NCI-H1092 (cell line): ENCODE measurements around the gene ACTL8.

Experiments used
- DNase-seq: peaks from one replicate; lab custom pipeline; 2025; lab: John Stamatoyannopoulos, UW

Gene ACTL8

DNA sequence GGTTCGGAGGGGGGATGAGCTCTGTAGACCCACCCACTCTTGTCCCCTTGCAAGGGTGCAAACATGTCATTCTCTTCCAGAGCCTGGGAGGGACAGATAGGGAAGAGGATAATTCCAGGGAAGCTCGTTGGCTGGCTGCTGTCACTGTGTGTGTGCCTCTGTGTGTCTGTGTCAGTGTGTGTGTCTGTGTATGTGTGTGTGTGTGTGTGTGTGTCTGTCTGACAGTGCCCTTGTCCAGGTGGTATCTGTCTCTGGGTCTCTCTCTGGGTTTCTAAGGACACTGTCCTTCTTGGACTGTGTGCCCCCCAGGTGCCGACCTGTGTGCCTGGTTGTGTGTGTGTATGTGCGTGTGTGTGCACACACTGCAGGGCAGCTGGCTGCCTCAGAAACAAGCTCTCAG is 90.5 kb downstream of the ACTL8 start:
- no peak for DNase-seq

DNA sequence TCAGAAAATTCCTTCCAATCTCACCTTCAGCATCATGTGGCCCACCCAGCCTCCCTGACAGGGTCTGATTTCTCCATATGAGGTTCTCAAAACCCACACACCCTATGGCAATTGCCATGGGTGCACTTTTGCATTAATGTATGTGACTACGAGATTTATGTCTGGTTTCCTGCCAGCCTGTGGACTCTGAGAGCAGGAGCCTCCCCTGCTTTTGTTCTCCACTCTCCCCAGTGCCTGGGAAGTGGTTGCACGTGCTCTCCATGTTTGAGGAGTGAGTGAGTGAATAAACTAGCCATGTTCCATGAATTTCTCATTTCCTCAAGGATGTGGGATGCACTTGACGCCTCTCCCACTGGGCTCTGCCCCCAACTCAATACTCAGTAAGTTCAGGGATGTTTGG is 91.2 kb downstream of the ACTL8 start:
- no peak for DNase-seq

DNA sequence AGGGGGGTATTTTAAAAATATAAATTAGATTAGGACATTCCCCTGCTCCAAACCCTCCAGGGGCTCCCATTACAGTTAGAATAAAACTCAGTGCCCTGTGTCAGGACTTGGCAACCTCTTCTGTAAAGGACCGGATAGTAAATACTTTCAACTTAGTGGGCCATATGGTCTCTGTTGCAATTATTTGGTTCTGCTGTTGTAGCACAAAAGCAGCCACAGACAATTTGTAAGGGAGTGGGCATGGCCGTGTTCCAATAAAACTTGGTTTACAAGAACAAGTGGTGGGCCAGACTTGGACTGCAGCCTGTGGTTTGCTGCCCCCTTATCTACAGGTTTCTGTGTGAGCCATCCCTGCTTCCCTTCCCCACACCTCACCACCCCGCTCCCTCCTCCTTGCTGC is 92.0 kb downstream of the ACTL8 start:
- no peak for DNase-seq

DNA sequence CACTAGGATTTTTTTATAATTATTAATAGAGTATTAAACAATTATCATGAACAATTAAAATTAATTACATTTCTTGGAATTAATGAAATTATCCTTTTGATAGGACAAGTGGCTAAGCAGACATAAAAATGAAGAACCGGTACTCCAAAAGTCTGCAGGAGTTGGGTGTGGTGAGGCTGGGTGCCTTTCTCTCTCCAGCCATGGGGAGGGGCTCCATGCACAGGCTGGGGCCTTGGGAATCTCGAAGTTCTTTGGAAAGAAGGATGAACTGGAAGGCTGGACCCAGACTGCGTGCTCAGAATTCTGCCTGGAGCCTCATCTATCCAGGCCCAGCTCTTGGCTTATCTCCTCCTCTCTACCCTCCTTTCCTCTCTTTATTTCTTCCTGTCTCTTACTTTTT is 94.1 kb downstream of the ACTL8 start:
- DNase-seq, result no peak

DNA sequence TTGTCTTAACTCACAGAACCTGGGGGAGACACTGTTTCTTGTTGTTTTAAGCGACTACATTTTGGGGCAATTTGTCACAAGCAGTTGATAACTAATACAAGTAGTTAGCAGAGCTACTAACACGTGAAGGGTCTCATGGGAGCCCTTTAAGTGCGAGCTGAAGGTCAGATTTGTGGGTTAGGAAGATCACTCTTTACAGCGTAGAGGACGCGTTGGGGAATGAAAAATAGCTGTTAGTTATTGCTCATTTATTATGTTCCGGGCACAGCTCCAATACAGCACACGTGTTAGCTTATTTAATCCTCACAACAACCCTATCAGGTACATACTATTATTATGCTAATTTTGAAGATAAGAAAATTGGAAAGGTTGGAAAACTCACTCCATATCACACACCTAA is 95.9 kb downstream of the ACTL8 start:
- DNase-seq, result no peak

DNA sequence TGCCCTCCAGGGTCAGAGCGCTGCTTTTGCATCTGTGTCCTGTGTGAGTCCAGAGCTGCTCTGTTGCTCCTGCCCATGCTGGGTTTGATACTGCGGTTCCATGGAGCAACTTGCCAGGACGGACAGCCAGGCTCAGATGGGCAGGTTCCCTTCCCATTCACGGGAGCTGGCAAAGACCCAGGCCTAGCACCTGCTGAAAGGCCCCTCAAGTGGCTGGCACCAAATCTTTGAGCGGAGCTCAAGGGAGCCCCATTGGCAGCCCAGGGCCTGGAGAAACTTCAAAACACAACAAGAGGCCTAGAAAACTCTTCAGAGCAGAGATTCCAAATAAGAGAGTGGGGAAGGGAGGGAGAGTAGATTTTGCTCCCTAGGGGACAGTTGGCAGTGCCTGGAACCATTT is 97.2 kb downstream of the ACTL8 start:
- DNase-seq, result peak; percentile 60

DNA sequence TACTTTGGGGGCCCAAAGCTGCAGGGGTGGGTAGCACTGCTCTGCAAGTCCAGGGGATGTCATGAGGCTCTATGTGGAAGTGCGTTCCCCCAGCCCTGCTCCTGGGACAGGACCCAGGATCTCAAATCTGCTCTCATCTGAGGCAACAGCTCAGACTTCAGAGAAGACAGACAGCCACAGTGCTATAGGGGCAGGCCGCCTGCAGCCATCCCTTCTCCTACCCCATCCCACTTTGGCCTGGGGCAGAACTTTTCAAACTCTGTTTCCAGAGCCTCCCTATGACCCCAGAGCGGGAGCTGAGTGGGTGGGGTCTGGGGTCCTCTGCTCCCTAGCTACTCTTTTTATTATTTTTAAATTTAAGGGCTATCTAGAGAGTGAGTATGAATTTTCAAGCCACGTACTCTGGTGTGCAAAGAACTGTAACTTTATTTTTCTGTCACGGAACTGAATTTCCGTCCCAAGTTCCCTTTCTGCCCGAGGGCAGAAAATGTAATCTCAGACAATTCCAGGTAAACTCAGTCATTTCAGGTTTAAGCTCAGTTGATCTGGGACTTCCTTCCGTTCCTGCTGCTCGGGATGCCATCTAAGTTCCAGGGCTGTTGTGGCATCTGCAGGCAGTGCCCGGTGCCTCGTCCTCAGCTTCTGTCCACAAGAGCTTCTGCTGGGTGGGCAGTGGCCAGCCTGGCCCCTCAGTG is 98.3 kb downstream of the ACTL8 start:
- DNase-seq, result no peak

DNA sequence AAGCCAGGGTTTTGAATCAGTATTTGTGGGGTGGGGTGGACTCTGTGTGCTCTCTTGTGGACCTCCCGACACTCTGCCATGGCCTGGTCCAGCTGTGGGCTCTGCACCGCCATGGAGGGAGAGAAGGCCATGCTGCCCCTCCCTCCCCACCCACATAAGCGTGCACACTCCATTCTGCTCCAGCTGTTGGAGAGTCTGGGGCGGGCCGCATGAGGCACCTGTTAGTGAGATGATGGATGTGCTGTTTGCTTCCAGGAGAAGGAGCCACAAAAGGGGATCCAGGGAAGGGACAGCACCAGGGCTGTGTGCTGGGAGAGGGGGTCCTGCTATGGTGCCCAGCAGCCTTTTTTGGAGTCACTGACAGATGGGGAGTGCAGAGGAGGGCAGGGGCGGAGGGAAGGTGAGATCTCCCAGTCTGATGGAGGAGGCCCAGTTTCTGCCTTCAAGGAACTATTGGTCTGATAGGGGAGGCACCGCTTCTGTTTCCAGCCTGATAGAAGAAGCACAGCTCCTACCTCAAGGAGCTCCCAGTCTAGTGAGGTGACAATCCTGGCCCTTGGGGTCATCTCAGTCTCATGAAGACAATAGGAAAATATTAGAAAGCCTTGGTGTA is 101.5 kb downstream of the ACTL8 start:
- DNase-seq, result no peak

DNA sequence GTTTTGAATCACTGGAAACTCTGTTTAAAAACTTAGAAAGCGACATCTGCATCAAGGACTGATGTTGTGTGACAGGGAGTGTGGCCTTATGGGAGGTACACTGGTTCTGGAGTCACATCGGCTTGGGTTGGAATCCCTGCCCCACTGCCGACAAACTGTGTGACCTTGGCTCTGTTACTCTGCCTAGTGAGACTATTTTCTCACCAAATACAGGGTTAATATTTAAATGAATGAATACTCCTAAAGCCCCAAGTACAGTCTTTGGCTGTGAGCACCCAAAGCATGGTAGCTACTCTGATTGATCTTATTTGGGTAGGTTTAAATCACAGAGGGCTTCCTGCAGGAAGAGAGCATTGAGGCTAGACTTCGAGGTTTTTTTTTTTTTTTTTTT is 102.0 kb downstream of the ACTL8 start:
- no peak for DNase-seq

DNA sequence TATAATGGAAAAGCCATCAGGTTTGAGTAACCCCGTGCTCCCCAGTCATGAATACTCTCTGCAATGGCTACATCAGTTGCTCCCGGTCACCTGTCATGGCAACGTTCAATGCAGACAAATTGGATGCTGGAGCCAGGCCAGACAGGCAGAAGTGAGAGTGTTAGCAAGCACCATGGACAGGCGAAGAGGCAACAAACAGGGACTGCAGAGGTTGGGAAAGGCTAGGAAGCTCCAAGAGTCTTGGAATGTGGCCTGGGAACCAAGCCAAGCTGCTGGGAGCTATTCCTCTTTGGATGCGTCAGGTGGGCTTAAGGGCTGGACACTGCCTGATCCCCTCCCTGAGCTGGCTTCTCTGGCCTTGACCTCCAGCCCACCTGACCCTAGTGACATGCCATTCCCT is 102.9 kb downstream of the ACTL8 start:
- DNase-seq, result peak; percentile 33

DNA sequence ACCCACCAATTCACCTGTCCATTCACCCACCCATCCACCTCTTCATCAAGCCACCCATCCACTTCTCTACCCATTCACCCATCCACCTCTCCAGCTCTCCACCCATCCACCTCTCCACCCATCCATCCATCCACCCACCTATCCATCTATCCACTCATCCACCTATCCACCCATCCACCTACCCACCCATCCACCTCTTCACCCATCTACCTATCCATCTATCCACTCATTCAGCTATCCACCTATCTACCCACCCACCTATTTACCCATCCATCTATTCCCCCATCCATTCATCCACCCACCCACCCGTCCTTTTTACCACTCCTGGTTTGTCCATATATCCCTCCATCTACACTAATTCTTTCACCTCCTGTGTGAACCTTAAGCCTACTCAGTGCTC is 105.7 kb downstream of the ACTL8 start:
- DNase-seq, result no peak

DNA sequence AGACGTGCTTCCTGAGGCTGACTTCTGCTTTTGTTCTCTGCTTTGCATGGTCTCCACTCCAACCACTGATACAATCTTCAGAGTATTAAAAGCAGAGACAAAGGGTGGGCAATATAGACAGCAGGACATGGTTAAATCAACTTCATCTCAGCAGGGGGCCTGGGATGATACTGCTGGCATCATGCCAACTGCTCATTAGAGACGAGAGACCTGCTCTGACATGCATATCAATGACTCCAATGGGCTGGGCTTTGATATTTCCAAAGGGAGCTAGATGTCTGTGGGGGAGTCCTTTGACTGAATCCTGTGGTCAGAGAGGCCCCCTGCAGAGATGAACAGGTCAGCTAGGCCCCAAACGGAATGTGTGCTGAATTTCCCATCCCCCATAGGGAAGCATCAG is 106.6 kb downstream of the ACTL8 start:
- DNase-seq, result no peak

DNA sequence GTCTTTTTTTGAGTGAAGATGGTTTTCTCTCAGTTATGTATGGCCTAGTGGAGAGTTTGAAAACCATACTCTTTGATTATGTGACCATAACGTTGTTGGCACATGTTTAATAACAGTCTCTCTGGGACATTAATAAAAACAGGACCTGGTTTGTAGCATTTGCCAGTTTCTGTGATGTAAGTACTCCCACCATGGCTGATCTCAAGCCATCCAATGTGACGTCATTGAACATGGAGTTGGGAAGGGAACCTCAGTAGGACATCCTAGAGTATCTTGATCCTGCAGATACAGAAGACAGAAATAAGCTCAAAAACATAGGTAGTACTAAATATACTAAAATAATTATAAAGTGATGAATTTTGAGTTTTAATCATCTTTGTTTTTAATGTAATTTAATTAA is 107.0 kb downstream of the ACTL8 start:
- no peak for DNase-seq

DNA sequence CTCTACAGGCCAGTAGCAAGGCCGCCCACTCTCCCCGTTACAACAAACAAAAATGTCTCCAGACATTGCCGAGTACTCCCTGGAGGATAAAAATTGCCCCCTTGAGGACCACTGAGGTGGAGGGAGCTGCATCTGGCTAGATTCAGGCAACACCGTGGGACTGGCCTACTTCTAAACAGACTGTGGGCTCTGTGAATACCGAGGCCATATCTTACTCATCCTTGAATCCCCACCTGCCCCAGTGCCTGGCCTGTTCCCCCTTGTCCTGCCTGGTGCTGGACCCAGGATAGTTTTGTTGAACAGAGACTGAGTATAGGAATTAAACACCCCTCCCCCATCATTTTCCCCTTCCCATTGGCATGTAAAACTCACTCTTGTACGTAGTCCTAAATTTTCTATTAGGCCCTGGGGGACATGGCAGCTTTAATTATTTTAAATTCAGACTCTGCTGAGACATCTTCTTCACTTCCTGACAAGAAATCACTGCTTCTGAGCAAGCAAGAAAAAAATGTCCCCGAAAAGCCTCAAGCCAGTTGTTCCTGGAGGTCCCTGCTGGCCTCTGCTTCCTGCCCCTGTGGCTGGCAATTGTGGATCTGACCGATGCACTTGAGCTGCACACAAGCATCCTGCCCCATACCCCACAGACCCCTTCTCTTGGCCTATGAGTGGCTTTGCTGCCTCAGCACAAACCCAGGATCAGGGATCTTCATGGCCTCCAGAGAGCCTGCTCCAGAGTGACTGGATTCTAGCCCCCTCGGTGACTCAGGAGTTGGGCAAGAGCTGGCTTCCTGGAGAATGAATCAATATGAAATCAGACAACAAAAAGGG is 111.0 kb downstream of the ACTL8 start:
- no peak for DNase-seq

DNA sequence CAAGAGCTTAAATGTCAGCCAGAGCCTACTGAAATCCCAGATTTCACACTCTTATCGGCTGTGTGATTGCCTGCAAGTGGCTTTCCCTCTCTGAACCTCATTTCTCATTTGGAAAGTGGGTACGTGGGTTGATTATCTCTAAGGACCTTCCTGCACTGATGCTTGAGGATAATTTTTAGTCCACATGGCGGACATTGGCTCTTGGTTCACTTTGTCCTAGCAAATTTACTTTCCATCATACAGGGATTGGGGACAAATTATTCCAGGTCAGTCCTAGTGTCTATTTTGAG is 111.6 kb downstream of the ACTL8 start:
- DNase-seq, result no peak

DNA sequence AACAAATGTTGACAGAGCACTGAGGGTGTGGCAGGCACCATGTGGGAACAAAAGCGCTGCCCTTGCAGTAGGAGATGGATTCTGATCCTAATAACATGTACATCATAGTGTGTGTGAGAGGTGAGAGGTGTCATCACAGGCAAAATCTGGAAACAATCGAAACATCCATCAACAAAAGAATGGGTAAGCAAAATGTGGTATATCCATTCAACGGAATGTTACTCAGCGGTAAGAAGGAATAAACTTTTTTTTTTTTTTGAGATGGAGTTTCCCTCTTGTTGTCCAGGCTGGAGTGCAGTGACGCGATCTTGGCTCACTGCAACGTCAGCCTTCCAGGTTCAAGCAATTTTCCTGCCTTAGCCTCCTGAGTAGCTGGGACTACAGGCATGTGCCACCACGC is 112.3 kb downstream of the ACTL8 start:
- DNase-seq, result no peak

DNA sequence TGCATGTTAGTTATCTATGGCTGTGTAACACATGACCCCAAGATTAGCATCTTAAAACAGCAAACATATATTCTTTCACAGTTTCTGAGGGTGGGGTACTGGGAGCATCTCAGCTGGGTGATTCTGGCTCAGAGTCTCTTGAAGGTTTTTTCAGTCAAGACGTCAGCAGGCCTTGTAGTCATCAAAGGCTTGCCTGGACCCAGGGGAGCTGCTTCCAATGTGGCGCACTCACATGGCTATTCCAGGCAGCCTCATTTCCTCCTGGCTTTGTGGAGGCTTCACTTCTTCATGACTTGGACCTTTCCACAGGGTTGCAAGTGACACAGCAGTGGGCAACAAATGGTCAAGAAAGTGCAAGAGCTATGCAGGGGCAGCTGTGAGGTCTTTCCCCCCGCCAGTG is 114.7 kb downstream of the ACTL8 start:
- no peak for DNase-seq

DNA sequence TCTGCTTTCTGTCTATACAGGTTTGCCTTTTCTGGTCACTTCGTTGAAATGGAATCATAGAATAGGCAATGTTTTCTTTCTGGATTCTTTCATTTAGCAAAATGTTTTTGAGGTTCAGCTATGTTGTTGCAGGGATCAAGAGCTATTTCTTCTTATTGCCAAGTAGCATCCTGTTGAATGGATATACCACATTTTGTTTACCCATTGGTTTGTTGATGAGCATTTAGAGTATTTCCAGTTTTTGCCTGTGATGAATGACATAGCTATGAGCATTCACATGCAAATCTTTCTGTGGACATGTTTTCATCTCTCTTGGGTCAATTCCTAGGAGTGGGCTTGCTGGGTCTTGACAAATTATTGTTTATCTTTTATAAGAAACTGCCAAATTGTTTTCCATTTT is 115.5 kb downstream of the ACTL8 start:
- DNase-seq, result no peak

DNA sequence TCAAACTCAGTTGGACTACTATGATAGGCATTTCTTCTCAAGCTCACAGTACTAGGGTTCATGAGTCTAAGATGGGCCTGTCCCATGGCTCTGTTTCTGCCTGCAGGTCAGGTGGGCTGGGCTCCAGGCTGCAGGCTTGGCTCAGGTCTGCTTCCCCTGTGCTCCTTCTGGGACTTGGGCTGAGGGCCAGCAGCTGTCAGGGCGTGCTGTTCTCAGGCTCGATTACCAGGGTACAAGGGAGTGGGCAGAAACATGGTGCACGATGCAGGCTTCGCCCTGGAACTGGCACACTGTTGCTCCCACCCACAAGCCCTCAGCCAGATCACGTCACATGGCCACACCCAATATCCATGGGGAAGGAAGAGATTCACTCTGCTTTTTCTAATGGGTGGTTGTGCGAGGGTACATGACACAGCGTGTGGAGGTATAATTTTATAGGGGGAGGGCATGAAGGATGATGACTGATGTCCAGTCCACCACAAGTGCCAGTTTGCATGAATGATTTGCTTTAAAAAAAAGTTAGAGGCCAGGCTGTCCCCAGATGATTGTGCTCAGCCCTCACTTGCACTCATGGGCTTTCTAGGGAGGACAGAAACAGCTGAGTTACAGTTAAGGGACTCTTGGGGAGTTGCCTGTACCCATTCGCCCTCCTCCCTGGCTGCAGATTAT is 118.0 kb downstream of the ACTL8 start:
- DNase-seq, result no peak

DNA sequence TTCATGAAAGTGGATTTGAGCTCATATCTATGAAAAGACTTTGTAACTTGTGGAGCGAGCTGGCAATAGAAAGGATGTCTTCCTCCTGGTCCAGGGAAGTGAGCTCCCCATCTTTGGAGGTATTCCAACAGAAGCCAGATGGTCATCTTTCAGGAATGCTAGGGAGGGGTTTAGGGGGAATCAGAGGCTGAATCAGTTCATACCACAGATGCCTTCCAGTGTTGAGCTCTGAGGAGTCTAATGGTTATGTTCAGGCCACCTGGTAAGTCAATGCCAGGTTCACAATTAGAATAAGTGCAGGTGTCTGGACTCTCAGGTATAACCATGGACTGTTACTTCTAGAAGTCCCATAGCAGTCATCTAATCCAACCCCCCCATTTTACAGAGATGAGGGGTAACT is 119.1 kb downstream of the ACTL8 start:
- no peak for DNase-seq

DNA sequence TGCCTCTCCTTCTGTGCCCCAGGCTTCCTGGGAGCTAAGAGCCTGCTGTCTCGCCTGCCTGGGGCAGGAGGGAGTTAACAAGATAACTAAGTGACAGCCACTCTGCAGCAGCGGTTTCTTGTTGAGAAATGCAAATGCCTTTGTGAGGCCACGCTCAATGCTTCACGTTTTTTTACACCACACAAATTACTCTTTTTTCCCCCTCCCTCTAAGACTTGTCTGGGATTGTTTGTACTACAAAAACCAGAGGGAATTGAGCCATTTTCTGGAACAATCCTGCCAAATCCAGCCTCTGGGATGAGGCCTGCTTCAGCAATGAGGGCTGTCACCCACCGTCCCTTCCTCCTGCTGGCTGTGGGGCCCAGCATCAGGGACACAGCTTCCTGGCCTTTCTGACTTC is 119.6 kb downstream of the ACTL8 start:
- DNase-seq, result no peak

DNA sequence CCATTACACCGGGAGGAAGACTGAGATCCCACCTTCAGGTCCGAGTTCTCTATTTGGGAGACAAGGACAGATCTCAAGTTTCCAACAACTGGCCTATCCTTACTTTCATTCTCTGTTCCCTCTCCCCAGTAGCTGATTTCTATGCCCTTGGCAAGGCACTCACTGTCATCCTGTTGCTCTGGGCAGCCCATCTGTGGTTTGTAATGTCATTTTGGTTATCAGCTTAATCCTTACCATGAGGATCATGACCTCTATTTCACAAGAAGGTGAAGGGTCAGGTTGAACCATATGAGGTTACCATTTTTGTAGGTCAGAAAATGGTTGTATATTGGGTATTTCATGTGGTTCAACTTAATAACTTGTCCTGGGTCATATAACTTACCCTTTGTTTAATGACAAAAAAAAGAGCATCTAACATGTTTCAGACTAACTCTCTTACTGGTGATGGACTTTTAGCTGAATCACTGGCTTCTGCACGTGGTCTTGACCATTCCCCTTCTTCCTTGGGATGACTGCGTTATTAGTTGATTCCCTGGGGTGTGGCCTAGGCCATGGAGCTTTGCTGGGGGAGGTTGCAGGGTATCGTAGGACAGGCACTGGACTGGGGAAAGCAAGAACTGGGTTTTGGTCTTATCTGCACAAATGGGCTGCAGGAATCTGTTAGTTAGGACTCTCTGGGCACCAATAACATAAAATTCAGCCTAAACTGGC is 120.2 kb downstream of the ACTL8 start:
- DNase-seq, result no peak
